ENCODE measurements around the gene CYP26B1.

The CYP26B1 gene

GRCh38 chr2:72181616-72182015 is 34.0 kb upstream of the CYP26B1 start:
- Histone ChIP-seq H3K4me3 (ENCODE audit: low read length) (no peak overlapping the region), H3K27me3 (replicated peaks; ENCODE audit: insufficient read depth, low read length) (no peaks in the 10 kb centered on the region), H3K9me2 (replicated peaks; ENCODE audit: insufficient read depth, low read length) (no peaks in the 10 kb centered on the region), H3K79me2 (ENCODE audit: low read length) (no peaks in the 10 kb centered on the region), H3K4me2 (ENCODE audit: low read depth, low read length) (no peak overlapping the region), H3K9ac (ENCODE audit: low read length) (no peak overlapping the region), H3F3A (ENCODE audit: insufficient read depth, low read length) (no peaks in the 10 kb centered on the region), H2AFZ (ENCODE audit: low read length) (no peak overlapping the region), H3K36me3 (replicated peaks; ENCODE audit: insufficient read depth, low read length) (no peaks in the 10 kb centered on the region), H3K4me1 (ENCODE audit: low read length) (no peaks in the 10 kb centered on the region), H3K9me3 (replicated peaks; ENCODE audit: insufficient read depth, low read length) (no peaks in the 10 kb centered on the region), H4K20me1 (ENCODE audit: insufficient read depth, low read length) (no peaks in the 10 kb centered on the region), H3K27ac (ENCODE audit: low read length) (no peak overlapping the region)
- no peak for TF ChIP-seq EZH2phosphoT487 (IDR thresholded peaks at IDR 0.05; ENCODE audit: low read length)
- no peak for TF ChIP-seq CTCF (IDR thresholded peaks at IDR 0.05; ENCODE audit: low read length)
- no peak for TF ChIP-seq EZH2 (optimal IDR thresholded peaks at IDR 0.05; ENCODE audit: low read depth, low read length)
- no peak for DNase-seq

- H3K27me3 ChIP-seq (replicated peaks; ENCODE audit: insufficient read depth, low read length) = no peaks in the 10 kb centered on the region
- H4K20me1 ChIP-seq (ENCODE audit: insufficient read depth, low read length) = no peaks in the 10 kb centered on the region
- DNase-seq = no peak
- no peak overlapping the region for H3K4me3 ChIP-seq (ENCODE audit: low read length)
- H3K4me2 ChIP-seq (ENCODE audit: low read depth, low read length) = no peak overlapping the region
- H2AFZ ChIP-seq (ENCODE audit: low read length) = no peak overlapping the region
- H3K79me2 ChIP-seq (ENCODE audit: low read length) = no peaks in the 10 kb centered on the region
- H3K9ac ChIP-seq (ENCODE audit: low read length) = no peak overlapping the region
- no peaks in the 10 kb centered on the region for H3K36me3 ChIP-seq (replicated peaks; ENCODE audit: insufficient read depth, low read length)
- no peaks in the 10 kb centered on the region for H3F3A ChIP-seq (ENCODE audit: insufficient read depth, low read length)
- no peak overlapping the region for H3K27ac ChIP-seq (ENCODE audit: low read length)
- H3K4me1 ChIP-seq (ENCODE audit: low read length) = no peaks in the 10 kb centered on the region
- TF ChIP-seq CTCF (IDR thresholded peaks at IDR 0.05; ENCODE audit: low read length) (no peak), EZH2phosphoT487 (IDR thresholded peaks at IDR 0.05; ENCODE audit: low read length) (no peak), EZH2 (optimal IDR thresholded peaks at IDR 0.05; ENCODE audit: low read depth, low read length) (no peak)
- no peaks in the 10 kb centered on the region for H3K9me3 ChIP-seq (replicated peaks; ENCODE audit: insufficient read depth, low read length)
- no peaks in the 10 kb centered on the region for H3K9me2 ChIP-seq (replicated peaks; ENCODE audit: insufficient read depth, low read length)
These were observed 32.7 kb upstream of the CYP26B1 start for GRCh38 chr2:72180351-72180750.

DNA sequence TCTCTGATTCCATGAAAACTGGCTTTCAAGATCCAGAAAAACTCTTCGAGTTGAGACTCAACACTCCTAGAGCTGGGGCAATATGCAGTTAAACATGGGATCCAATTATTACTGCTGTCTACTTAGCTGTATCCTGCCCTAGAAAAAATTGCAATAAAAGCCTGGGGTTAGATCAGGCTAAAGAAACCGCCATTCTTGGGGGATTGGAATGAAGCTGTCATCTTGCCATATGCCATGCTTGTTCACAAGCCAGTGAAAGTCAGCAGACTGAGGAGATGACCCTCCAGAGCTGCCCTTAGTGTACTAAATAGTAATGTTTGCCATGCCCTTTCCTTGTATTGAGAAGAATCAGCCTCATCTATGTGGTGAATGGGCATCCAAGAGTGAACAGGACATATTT is 30.9 kb upstream of the CYP26B1 start:
- H3K4me2 ChIP-seq (ENCODE audit: low read depth, low read length) = no peak overlapping the region
- H3K79me2 ChIP-seq (ENCODE audit: low read length) = no peaks in the 10 kb centered on the region
- no peaks in the 10 kb centered on the region for H3K36me3 ChIP-seq (replicated peaks; ENCODE audit: insufficient read depth, low read length)
- no peaks in the 10 kb centered on the region for H3K4me1 ChIP-seq (ENCODE audit: low read length)
- no peak overlapping the region for H2AFZ ChIP-seq (ENCODE audit: low read length)
- H3K9me2 ChIP-seq (replicated peaks; ENCODE audit: insufficient read depth, low read length) = no peaks in the 10 kb centered on the region
- DNase-seq = no peak
- H4K20me1 ChIP-seq (ENCODE audit: insufficient read depth, low read length) = no peaks in the 10 kb centered on the region
- no peaks in the 10 kb centered on the region for H3K27me3 ChIP-seq (replicated peaks; ENCODE audit: insufficient read depth, low read length)
- H3K9ac ChIP-seq (ENCODE audit: low read length) = no peak overlapping the region
- H3K4me3 ChIP-seq (ENCODE audit: low read length) = no peak overlapping the region
- no peaks in the 10 kb centered on the region for H3K9me3 ChIP-seq (replicated peaks; ENCODE audit: insufficient read depth, low read length)
- TF ChIP-seq EZH2phosphoT487 (IDR thresholded peaks at IDR 0.05; ENCODE audit: low read length) = no peak
- TF ChIP-seq EZH2 (optimal IDR thresholded peaks at IDR 0.05; ENCODE audit: low read depth, low read length) = no peak
- no peak for TF ChIP-seq CTCF (IDR thresholded peaks at IDR 0.05; ENCODE audit: low read length)
- H3F3A ChIP-seq (ENCODE audit: insufficient read depth, low read length) = no peaks in the 10 kb centered on the region
- no peak overlapping the region for H3K27ac ChIP-seq (ENCODE audit: low read length)

All from MM.1S (cell line).